SK-N-SH (cell line): ENCODE results near the gene LPP. TPM values are rescaled to one million over a fixed set of nuclear protein-coding genes. Genes with fewer than 3 reads are reported as not detected.

ENCODE experiments used
- CTCF ChIA-PET: fragments of 300-600, 350-600 bp; formaldehyde crosslinking; extraction: SDS; loops from one replicate; lab custom pipeline; 2021; lab: Yijun Ruan, JAX
- POLR2A ChIA-PET: fragments of 350-600 bp; sonication (Branson Sonifier 250); formaldehyde crosslinking; extraction: SDS; loops from one replicate; lab custom pipeline; 2020; ENCODE audit warnings: antibody characterized with exemption, inconsistent platforms; lab: Yijun Ruan, JAX
- DNase-seq: peaks from one replicate; pipeline ENCODE4 v3.0.0; 2012
- H2AFZ ChIP-seq: fragments of 200-600 bp; sonication (generic); 2 replicates; pipeline ENCODE4 v1.8.1; 2016; ENCODE audit warnings: antibody characterized with exemption, mild to moderate bottlenecking, low read depth
- H3F3A ChIP-seq: fragments of 200-600 bp; sonication (generic); replicated peaks from 2 replicates; pipeline ENCODE3; 2016; ENCODE audit warnings: antibody characterized with exemption, mild to moderate bottlenecking; ENCODE audit not compliant: insufficient read depth
- H3K27ac ChIP-seq, 2 experiments: fragments of 200-500 bp in 1 of 2; fragments of 200-600 bp in 1 of 2; sonication (Bioruptor generic) in 1 of 2; sonication (generic), shearing (Covaris generic) in 1 of 2; 2 replicates each; pipeline versions ENCODE4 v1.5.1 to v1.6.1; 2014 to 2016; ENCODE audit warnings: low read depth in 2 of 2, inconsistent platforms in 1 of 2, low read length in 1 of 2, mild to moderate bottlenecking in 1 of 2, mixed read lengths in 1 of 2
- H3K27me3 ChIP-seq: fragments of 200-600 bp; sonication (generic), shearing (Covaris generic); 2 replicates; pipeline ENCODE4 v1.6.1; 2016; ENCODE audit warnings: mixed run types; ENCODE audit not compliant: insufficient read depth
- H3K36me3 ChIP-seq, 2 experiments: fragments of 200-500 bp in 1 of 2; fragments of 200-600 bp in 1 of 2; sonication (Bioruptor generic) in 1 of 2; sonication (generic) in 1 of 2; replicated peaks in 1 of 2; 2 replicates each; pipeline versions ENCODE3 to v1.5.1; 2014 to 2016; ENCODE audit warnings: low read length in 1 of 2, mild to moderate bottlenecking in 1 of 2; ENCODE audit not compliant: insufficient read depth in 2 of 2, control insufficient read depth in 1 of 2
- H3K4me1 ChIP-seq, 2 experiments: fragments of 200-500 bp in 1 of 2; fragments of 200-600 bp in 1 of 2; sonication (Bioruptor generic) in 1 of 2; sonication (generic), shearing (Covaris generic) in 1 of 2; 2 replicates each; pipeline versions ENCODE4 v1.5.1 to v1.6.1; 2014 to 2016; ENCODE audit warnings: low read depth in 1 of 2, low read length in 1 of 2, mixed run types in 1 of 2; ENCODE audit not compliant: insufficient read depth in 2 of 2, control insufficient read depth in 1 of 2
- H3K4me2 ChIP-seq: fragments of 200-600 bp; sonication (generic), shearing (Covaris generic); 2 replicates; pipeline ENCODE4 v1.6.1; 2017; ENCODE audit warnings: mixed run types
- H3K4me3 ChIP-seq, 2 experiments: fragments of 200-500 bp in 1 of 2; fragments of 200-600 bp in 1 of 2; sonication (Bioruptor generic) in 1 of 2; sonication (generic), shearing (Covaris generic) in 1 of 2; 2 replicates each; pipeline versions ENCODE4 v1.5.1 to v1.8.1; 2014 to 2016; ENCODE audit warnings: low read depth in 2 of 2, inconsistent platforms in 1 of 2, low read length in 1 of 2, mild to moderate bottlenecking in 1 of 2, mixed read lengths in 1 of 2, moderate library complexity in 1 of 2
- H3K79me2 ChIP-seq: fragments of 200-600 bp; sonication (generic); 2 replicates; pipeline ENCODE4 v1.8.1; 2017; ENCODE audit warnings: mild to moderate bottlenecking; ENCODE audit not compliant: insufficient read depth
- H3K9ac ChIP-seq: fragments of 200-600 bp; sonication (generic); 2 replicates; pipeline ENCODE4 v1.6.1; 2017; ENCODE audit warnings: mixed run types
- H3K9me2 ChIP-seq: fragments of 200-600 bp; sonication (generic); 2 replicates; pipeline ENCODE4 v1.6.1; 2017; ENCODE audit warnings: mixed run types
- H3K9me3 ChIP-seq: fragments of 200-600 bp; sonication (generic); 2 replicates; pipeline ENCODE4 v1.6.1; 2017; ENCODE audit warnings: mixed run types, mild to moderate bottlenecking, moderate library complexity
- H4K20me1 ChIP-seq: fragments of 200-600 bp; sonication (generic); 2 replicates; pipeline ENCODE4 v1.6.1; 2017; ENCODE audit warnings: mild to moderate bottlenecking, mixed run types; ENCODE audit not compliant: insufficient read depth
- ELF1 ChIP-seq: IDR thresholded peaks from 2 replicates; pipeline ENCODE4 v1.4.0; 2012
- EZH2phosphoT487 ChIP-seq: fragments of 200-600 bp; sonication (generic); IDR thresholded peaks from 2 replicates; pipeline ENCODE4 v1.6.1; 2017; ENCODE audit warnings: low read depth, mixed run types, mild to moderate bottlenecking, antibody characterized with exemption, moderate library complexity, borderline replicate concordance
- FOXJ3 ChIP-seq: sonication (generic); formaldehyde crosslinking; IDR thresholded peaks from 2 replicates; pipeline ENCODE4 v1.5.1; 2020; ENCODE audit warnings: mild to moderate bottlenecking, missing genetic modification reagents
- FOXM1 ChIP-seq: IDR thresholded peaks from 2 replicates; pipeline ENCODE4 v1.4.0; 2012; ENCODE audit warnings: low read depth, mild to moderate bottlenecking
- GABPA ChIP-seq: IDR thresholded peaks from 2 replicates; pipeline ENCODE4 v1.4.0; 2012; ENCODE audit warnings: low read depth, mild to moderate bottlenecking
- GATA2 ChIP-seq: sonication (generic); formaldehyde crosslinking; IDR thresholded peaks from 2 replicates; pipeline ENCODE4 v1.5.0; 2020; ENCODE audit warnings: mild to moderate bottlenecking, missing genetic modification reagents
- MAX ChIP-seq: IDR thresholded peaks from 2 replicates; pipeline ENCODE4 v1.4.0; 2012; ENCODE audit warnings: low read depth
- MEF2A ChIP-seq: IDR thresholded peaks from 2 replicates; pipeline ENCODE4 v1.4.0; 2012; ENCODE audit warnings: low read depth, borderline replicate concordance
- NRF1 ChIP-seq: IDR thresholded peaks from 2 replicates; pipeline ENCODE4 v1.6.1; 2012; ENCODE audit warnings: low read depth, mild to moderate bottlenecking, low read length
- POLR2AphosphoS5 ChIP-seq: IDR thresholded peaks from 2 replicates; pipeline ENCODE4 v1.6.1; 2012; ENCODE audit warnings: low read depth, low read length
- RAD21 ChIP-seq: IDR thresholded peaks from 2 replicates; pipeline ENCODE4 v1.6.1; 2012; ENCODE audit warnings: mild to moderate bottlenecking, low read length
- SIN3A ChIP-seq: IDR thresholded peaks from 2 replicates; pipeline ENCODE4 v1.6.1; 2012; ENCODE audit warnings: low read depth, mild to moderate bottlenecking, low read length, moderate library complexity, borderline replicate concordance
- SMC3 ChIP-seq: IDR thresholded peaks from 2 replicates; pipeline ENCODE4 v1.6.1; 2012; ENCODE audit warnings: low read depth, low read length, improper control_type of control experiment
- TAF1 ChIP-seq: IDR thresholded peaks from 2 replicates; pipeline ENCODE4 v1.6.1; 2012; ENCODE audit warnings: low read depth, mild to moderate bottlenecking, low read length, moderate library complexity, borderline replicate concordance
- TCF12 ChIP-seq: IDR thresholded peaks from 2 replicates; pipeline ENCODE4 v1.4.0; 2012
- TEAD4 ChIP-seq: IDR thresholded peaks from 2 replicates; pipeline ENCODE4 v1.4.0; 2012; ENCODE audit warnings: mild to moderate bottlenecking, borderline replicate concordance; ENCODE audit not compliant: insufficient read depth
- YY1 ChIP-seq: IDR thresholded peaks from 2 replicates; pipeline ENCODE4 v1.4.0; 2012; ENCODE audit warnings: low read depth, mild to moderate bottlenecking
- WGBS: methylation state at CpG from one replicate; pipeline ENCODE4 v1.1.6; 2017; ENCODE audit warnings: low lambda C conversion rate; 5-methylcytosine and 5-hydroxymethylcytosine counted together
- polyA plus RNA-seq, 3 experiments: library from polyadenylated mRNA; depleted of rRNA; stranded (reverse); fragments of >200 nt; gene quantifications; 2 replicates each; pipeline ENCODE4 v1.2.3, GENCODE V29; 2012
- TF ChIP-seq, protein P1 (sequence below): fragments of 150-350 bp; IDR thresholded peaks from 2 replicates; pipeline ENCODE4 v1.6.1; 2017; ENCODE audit warnings: antibody characterized with exemption, low read length, low read depth, borderline replicate concordance
- TF ChIP-seq, protein P2 (sequence below): fragments of 200-600 bp; sonication (generic); IDR thresholded peaks from 2 replicates; pipeline ENCODE4 v1.6.1; 2017; ENCODE audit warnings: antibody characterized with exemption, mild to moderate bottlenecking, moderate library complexity
- TF ChIP-seq, protein P3 (sequence below): IDR thresholded peaks from 2 replicates; pipeline ENCODE4; 2012

The LPP gene
- polyA plus RNA-seq, 1 of the 3 experiments (the other 2 are of a cell fraction), result 6.6 TPM

DNA sequence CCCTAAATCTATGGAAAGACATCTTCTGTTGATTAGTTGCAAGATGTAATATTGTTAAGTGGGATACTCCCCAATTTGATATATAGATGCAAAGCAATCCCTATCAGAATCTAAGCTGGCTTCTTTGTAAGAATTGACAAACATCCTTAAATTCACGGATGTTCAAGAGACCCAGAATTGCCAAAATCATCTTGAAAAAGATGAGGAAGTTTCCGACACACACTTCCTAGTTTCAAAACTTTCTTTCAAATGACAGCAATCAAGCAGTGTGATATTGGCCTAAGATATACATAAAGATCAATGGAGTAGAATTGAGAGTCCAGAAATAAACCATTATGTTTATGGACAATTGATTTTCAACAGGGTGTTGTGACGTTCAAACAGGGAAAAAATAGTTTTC lies 383.6 kb downstream of the LPP start:
- CTCF ChIA-PET, result no interaction called here
- 83% methylated on average over 3 of the region's 3 CpGs for WGBS
- no peak for DNase-seq
- Histone ChIP-seq H2AFZ (no peak overlapping the region), H3K9ac (no peak overlapping the region), H3K79me2 (peaks cover 40% of the 10 kb centered on the region; the same call in 1 of the 2 replicates), H3K36me3 (no peaks in the 10 kb centered on the region), H4K20me1 (no peaks in the 10 kb centered on the region), H3K9me2 (no peaks in the 10 kb centered on the region), H3K4me3 (no peak overlapping the region), H3F3A (peaks cover 12% of the 10 kb centered on the region), H3K27ac (no peak overlapping the region), H3K27me3 (no peaks in the 10 kb centered on the region), H3K9me3 (no peaks in the 10 kb centered on the region), H3K4me2 (no peak overlapping the region), H3K4me1 (peaks cover 0 to 11% of the 10 kb centered on the region in 2 experiments; a peak in 2 of 4 replicates)
- POLR2A ChIA-PET, result no interaction called here
- no peak for TF ChIP-seq MEF2A
- no peak for TF ChIP-seq ELF1
- TF ChIP-seq SMC3, result no peak
- TF ChIP-seq GATA2 (CRISPR knock-in tag), result no peak
- TF ChIP-seq SIN3A, result no peak

GRCh38 chr3:188539037-188539436 lies 385.1 kb downstream of the LPP start:
- Histone ChIP-seq H3K9me2 (no peaks in the 10 kb centered on the region), H3F3A (peaks cover 12% of the 10 kb centered on the region), H3K27me3 (no peaks in the 10 kb centered on the region), H3K9me3 (no peaks in the 10 kb centered on the region), H3K4me3 (no peak overlapping the region), H3K9ac (no peak overlapping the region), H3K27ac (no peak overlapping the region), H3K36me3 (peaks cover 0 to 9% of the 10 kb centered on the region in 2 experiments), H3K4me1 (peaks cover 0 to 7% of the 10 kb centered on the region in 2 experiments; a peak in 2 of 4 replicates), H3K79me2 (peaks cover 34% of the 10 kb centered on the region; the same call in 1 of the 2 replicates), H4K20me1 (no peaks in the 10 kb centered on the region), H2AFZ (no peak overlapping the region), H3K4me2 (no peak overlapping the region)
- WGBS, result 86% methylated on average over 3 of the region's 3 CpGs
- ChIA-PET POLR2A (no interaction called here), CTCF (no interaction called here)
- TF ChIP-seq EZH2phosphoT487, result no peak
- TF ChIP-seq NRF1, result no peak
- TF ChIP-seq POLR2AphosphoS5, result no peak
- no peak for TF ChIP-seq FOXM1
- TF ChIP-seq MEF2A, result no peak
- TF ChIP-seq TEAD4, result no peak
- no peak for DNase-seq

DNA sequence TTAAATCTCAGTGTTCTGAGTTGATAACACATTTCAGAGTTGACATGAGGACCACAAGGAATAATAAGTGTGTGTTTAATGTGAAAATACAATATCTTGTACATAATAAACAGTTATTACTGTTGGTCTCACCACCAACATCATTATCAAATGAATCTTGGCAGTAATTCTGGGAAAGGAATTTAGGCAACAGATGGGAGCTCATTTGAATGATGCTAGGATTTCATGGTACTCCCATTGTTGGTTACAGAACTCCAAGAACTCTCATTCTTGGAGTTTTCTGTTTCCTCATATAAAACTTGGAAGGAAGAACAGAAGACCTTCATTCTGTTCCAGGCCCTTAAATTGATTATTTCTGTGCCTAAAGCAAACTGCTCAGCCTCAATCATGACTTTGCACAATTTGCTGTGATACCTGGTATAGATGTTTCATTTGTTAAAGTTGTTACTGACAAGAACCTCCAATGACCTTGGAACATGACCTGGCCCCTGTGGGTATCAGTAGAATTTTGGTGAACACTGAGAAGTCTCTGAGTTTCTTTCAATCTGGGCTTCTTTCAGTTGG lies 385.8 kb downstream of the LPP start:
- no peak for DNase-seq
- peaks cover 0 to under 1% of the 10 kb centered on the region in 2 experiments; a peak in 1 of 4 replicates for H3K4me1 ChIP-seq
- H3F3A ChIP-seq, result peaks cover 12% of the 10 kb centered on the region
- H3K9me3 ChIP-seq, result no peaks in the 10 kb centered on the region
- H2AFZ ChIP-seq, result no peak overlapping the region
- POLR2A ChIA-PET, result no interaction called here
- CTCF ChIA-PET, result no interaction called here
- no peak overlapping the region for H3K4me2 ChIP-seq
- H4K20me1 ChIP-seq, result no peaks in the 10 kb centered on the region
- peaks cover 0 to 9% of the 10 kb centered on the region in 2 experiments for H3K36me3 ChIP-seq
- no peak overlapping the region for H3K4me3 ChIP-seq
- H3K27me3 ChIP-seq, result no peaks in the 10 kb centered on the region
- no peak overlapping the region for H3K9ac ChIP-seq
- H3K27ac ChIP-seq, result no peak overlapping the region
- peaks cover 29% of the 10 kb centered on the region; the same call in 1 of the 2 replicates for H3K79me2 ChIP-seq
- no peaks in the 10 kb centered on the region for H3K9me2 ChIP-seq
- TF ChIP-seq SIN3A (no peak), MEF2A (no peak), TCF12 (no peak), TAF1 (no peak), GABPA (no peak), MAX (no peak), YY1 (no peak), TEAD4 (no peak), FOXJ3 (CRISPR knock-in tag) (no peak), RAD21 (no peak)
- TF ChIP-seq, protein P1, sequence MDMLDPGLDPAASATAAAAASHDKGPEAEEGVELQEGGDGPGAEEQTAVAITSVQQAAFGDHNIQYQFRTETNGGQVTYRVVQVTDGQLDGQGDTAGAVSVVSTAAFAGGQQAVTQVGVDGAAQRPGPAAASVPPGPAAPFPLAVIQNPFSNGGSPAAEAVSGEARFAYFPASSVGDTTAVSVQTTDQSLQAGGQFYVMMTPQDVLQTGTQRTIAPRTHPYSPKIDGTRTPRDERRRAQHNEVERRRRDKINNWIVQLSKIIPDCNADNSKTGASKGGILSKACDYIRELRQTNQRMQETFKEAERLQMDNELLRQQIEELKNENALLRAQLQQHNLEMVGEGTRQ, result no peak
- TF ChIP-seq, protein P2, sequence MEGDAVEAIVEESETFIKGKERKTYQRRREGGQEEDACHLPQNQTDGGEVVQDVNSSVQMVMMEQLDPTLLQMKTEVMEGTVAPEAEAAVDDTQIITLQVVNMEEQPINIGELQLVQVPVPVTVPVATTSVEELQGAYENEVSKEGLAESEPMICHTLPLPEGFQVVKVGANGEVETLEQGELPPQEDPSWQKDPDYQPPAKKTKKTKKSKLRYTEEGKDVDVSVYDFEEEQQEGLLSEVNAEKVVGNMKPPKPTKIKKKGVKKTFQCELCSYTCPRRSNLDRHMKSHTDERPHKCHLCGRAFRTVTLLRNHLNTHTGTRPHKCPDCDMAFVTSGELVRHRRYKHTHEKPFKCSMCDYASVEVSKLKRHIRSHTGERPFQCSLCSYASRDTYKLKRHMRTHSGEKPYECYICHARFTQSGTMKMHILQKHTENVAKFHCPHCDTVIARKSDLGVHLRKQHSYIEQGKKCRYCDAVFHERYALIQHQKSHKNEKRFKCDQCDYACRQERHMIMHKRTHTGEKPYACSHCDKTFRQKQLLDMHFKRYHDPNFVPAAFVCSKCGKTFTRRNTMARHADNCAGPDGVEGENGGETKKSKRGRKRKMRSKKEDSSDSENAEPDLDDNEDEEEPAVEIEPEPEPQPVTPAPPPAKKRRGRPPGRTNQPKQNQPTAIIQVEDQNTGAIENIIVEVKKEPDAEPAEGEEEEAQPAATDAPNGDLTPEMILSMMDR, result no peak
- TF ChIP-seq, protein P3, sequence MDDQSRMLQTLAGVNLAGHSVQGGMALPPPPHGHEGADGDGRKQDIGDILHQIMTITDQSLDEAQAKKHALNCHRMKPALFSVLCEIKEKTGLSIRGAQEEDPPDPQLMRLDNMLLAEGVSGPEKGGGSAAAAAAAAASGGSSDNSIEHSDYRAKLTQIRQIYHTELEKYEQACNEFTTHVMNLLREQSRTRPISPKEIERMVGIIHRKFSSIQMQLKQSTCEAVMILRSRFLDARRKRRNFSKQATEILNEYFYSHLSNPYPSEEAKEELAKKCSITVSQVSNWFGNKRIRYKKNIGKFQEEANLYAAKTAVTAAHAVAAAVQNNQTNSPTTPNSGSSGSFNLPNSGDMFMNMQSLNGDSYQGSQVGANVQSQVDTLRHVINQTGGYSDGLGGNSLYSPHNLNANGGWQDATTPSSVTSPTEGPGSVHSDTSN, result no peak
